NCI-H2196 (cell line): ENCODE results near the gene KIF26B.

ENCODE experiments used
- DNase-seq: peaks from one replicate; lab custom pipeline; 2025; ENCODE audit not compliant: unreplicated experiment; lab: John Stamatoyannopoulos, UW

KIF26B gene

DNA sequence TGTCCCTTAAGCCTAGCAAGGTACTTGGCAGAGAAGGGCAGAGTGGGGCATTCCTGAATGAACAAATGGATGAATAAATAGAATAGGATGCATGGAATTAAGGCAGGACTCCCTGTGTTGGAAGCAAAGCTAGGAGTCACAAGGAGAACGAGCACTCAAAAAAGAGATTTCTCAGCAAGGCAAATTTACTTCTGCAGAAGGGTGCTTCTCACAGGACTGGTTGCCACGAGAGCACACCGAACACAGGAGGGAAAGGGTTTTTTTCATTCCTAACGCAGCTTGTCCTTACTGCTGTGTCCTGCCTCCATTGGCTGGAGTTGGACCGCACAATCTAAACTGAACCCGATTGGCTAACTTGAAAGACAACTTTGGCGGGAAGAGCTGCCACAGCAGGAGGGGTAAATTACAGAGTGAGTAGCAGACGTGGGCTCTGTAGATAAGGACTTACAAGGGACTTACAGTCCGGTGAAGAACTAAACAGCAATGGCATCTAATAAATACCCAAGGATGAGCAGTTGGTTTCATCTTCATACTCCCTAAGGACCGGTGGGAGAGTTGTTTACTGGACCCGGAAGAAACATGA, 52.4 kb downstream of the KIF26B start:
- DNase-seq, result no peak

DNA sequence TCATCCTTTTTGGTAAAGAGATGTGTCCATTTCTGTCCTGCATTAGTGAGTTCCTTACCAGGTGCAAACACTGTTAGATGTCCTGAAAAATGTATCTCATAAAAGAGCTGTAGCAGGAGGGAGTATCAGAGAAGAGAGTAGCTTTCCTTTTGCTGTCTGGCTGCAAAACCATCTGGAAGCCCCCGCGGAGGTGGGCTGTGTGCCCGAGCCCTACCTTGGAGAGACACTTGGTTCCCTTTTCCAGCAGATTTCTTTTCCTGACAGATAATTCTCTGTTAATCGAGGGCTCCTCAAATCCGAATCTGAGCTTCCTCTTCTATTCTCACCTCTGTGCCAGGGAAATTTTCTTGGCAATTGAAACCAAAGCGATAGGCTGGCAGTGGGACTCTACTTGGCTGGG, 53.0 kb downstream of the KIF26B start:
- DNase-seq, result no peak

DNA sequence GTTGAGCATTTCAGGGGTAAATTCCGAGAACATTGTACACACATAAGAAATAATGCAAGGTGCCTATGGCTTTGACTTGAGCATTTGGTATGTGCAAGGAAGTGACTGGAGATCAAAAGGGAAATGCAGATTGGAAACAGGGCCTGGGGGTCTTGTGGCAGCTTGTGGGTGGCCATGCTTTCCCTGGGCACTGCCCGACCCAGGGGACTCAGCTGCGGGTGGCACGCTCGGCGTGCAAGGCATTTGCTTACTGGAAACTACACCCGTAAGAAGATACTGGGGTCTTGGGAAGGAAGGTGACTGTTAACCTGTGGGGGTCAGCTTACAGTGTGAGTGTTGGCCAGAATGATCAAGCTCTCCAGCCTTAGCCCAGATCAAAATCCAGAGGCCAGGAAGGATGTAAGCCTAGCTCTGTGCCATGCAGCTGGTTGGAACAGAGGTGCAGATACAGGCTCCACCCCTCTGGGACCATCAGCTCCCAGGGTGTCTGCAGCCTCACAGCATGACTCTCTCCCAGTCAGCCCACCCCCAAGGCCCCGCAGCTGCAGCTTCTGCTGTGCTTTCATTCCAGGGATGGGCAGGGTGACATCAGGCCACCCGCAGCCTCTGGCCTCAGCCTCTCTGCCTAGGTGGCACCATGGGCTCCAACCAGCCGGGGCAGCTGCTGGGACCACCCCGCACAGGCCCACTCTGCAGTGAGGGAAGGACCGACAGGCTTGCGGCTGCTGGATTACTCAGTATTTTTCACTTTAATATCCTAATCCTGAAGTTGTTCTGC, 55.1 kb downstream of the KIF26B start:
- no peak for DNase-seq

DNA sequence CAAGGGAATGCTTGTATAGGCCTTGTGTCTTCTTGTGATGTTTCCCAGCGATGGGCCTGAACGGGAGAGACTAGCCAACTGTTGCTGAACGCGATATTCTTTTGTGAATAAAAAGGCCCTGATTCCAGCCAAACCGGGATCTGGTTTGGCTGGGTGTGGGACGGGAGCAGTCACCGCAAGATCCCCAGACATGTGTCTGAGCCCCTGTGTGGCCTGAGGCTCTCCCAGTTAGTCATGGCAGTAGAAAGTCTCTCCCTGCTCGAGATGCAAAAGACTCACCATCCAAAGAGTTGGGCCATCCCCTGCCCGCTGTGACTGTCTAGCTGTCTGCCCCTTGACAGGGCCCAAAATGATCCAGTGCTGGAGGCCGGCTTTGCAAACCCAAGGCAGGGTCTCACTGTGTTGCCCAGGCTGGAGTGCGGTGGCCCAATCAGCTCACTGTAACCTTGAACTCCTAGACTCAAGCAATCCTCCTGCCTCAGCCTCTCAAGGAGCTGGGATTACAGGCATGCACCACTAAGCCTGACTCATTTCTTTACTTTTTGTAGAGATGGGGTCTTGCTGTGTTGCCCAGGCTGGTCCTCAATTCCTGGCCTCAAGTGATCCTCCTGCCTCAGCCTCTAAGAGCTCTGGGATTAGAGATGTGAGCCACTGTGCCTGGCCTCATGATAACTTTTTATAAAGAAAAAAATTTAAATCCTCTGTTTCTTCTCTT, 56.4 kb downstream of the KIF26B start:
- no peak for DNase-seq

DNA sequence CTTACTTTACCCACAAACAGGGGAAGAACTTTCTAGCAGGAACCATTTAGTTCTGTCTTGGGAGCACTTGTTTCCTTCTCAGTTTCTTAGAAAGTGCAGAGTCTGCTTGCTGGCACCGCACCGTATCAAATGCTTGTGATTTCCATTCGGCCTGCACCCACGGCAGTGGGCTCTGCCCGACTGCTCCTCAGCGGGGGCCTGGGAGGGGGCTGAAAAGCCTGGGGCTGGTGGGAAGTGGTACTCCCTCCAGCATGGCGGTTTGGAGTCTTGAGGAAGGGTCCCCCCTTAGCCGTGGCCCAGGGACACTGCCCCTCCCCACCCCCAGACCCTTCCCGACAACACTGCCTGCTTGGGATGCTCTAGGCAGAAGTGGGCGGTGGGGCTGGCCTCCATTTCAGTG, 57.0 kb downstream of the KIF26B start:
- no peak for DNase-seq

DNA sequence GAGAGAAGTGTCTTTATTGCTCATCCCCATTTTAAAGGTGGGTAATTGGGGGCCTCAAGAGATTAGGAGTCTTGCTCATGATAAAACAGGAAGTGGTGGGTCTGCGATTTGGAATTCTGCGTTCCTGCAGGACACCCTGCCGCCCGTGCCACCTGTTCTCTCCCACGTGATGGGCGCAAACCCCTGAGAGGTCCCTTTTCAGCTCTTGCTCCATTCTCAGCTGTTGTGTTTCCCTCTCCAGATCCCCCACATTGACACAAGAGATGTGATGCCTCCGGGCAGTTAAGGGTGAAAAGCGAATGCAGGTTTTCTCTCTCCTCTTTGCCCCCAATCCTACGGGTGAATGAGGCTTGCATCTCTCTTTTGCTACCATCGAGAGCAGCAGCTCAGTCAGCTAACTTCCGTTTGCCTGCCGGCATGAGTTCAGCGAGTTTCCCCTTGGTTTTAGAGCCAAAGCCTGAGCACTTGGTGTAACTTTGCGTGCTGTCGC, 57.5 kb downstream of the KIF26B start:
- DNase-seq, result no peak

DNA sequence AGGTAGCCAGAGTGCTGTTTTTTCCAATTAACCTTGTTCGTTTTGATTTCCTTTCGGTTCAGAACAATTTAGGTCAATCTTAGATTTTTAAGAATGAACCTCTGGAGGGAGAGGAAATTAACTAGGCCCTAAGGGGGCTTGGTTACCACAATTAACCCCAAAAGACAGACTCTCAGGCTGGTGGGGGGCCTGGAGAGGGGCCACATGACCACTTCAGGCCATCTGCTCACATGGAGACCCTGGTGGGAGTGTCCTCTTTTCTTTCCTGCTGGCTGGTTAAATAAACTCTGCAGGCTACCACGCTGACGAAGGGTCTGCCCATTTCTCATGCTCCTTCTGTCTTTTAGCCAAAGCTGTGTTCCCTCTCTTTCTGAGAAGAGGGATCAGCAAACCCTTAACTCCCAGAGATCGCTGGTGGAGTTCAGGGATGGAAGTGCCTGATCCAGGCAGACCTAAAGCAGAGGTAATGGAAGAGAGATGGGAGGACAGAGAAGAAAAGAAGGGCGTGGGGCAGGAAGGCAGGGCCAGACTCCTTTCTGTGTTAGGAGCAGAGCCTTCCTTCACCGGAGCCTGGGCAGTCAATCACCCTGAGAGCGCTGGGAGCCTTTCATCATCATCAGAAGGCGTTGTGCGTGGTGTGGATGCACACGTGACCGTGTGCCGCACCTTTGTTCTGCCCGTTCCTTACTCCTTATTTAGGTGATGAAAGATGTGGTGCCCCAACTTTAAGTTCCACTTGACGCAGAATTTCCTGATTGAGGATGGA, 58.5 kb downstream of the KIF26B start:
- DNase-seq, result no peak

DNA sequence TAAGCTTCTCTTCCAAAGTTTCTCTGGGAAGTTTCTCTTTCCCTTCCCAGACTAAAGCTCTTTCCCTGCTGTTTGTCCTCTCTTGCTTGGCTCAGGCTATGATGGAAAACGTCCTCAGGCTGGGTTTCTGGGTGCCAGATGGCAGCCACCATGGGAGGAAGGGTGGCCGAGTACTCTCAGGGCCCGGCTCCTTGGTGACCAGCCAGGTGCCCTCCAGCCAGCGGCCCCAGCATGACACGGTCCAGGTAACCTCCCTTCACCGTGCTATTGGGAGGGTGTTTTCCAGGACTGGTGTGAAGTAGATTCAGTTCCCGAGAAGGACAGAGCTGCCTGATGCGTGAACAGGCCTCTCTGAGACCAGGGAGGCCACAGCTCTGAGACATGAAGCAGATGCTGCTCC, 60.3 kb downstream of the KIF26B start:
- DNase-seq, result no peak

DNA sequence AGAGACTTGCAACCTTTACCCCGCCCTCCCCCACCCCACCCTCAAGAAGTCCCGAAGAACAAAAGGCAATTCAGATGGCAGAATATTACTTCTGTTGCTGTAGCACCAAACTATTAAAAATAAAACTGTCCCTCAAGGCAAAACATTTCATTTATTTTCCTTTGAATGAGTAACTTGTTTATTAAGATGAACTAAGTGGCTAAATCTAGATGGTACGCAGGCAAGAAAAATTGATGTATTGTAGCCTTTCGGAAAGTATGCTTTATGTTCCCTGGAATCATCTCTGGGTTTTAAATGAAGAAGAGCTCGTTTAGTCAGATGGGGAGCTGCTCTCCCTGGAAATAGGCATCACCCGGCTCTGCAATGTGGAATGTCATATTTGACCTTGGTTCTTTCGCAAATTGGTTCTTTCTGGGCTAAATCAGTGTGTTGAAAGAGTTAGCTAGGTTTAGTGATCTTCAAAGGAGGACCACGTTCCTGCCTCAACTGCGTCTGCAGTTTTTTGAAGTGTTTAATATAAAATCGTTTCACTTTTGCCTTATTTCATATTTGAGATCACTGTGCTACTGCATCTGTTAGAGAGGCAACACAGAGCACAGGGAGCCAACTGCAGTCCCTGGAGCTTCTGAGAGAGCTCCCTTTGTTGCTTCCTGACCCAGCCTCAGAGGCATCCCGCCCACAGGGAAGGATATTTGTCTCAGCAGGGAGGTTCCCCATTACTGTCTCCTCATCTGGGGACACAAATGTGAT, 61.8 kb downstream of the KIF26B start:
- no peak for DNase-seq

DNA sequence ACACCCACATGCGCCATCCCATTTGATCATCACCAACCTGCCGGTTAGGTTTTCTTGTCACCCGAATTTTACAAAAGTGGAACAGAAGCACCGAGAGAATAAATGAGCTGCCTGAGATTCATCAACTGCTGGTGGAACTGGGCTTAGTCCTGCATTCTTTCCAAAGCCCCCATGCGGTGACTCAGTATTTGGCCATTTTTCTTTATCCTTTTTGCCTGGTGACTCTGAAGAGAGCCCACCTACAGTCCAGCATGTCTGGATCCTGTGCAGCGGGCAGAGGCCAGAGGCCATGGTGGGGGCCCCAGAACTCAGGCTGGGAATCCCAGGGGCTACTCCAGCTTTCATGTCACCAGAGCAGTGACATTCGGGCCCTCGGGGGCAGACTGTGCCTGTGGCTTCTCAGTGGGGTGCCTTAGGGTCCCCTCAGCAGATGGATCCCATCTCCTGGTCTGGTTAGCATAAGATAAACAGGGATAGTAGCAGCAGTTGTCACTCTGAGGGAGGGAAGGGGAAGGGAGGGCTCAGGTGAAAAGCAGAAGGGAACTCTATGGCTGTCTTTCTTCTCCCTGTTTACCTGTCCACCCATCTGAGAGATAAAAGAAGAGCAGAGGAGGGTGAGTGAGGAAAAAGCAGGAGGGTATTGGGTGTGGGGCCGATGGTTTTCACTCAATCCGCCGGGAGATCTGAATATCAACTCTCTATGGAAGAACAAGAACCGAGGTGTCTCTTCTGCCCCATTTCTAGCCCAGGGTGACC, 63.2 kb downstream of the KIF26B start:
- DNase-seq, result no peak

DNA sequence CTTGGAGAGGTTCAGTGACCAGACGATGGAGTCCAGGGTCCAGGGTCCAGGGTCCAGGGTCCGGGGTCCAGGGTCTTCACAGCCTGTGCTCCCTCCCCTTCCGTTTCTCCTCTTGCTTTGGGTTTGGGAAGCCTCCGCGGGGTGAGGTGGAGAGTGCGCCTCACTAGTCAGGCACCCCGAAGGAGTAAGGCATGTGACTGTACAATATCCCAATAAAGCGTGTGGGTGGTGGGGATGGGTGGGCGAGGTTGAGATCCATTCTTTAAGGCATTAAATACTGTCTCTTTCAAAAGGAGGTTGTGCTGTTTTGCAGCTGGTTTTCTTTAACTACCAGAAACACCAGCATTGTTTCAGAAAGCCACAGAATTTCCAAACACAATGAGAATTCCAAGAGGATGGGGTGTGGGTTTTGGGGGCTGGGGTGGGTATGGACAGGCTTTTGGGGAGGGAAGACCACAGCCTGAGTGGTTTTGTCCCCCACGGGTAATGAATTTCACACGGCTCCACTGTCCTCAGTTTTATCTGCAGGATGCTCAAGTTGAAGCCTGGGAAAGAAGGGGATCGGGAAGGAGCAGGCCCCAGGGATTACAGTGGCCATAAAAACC, 65.7 kb downstream of the KIF26B start:
- DNase-seq, result no peak

DNA sequence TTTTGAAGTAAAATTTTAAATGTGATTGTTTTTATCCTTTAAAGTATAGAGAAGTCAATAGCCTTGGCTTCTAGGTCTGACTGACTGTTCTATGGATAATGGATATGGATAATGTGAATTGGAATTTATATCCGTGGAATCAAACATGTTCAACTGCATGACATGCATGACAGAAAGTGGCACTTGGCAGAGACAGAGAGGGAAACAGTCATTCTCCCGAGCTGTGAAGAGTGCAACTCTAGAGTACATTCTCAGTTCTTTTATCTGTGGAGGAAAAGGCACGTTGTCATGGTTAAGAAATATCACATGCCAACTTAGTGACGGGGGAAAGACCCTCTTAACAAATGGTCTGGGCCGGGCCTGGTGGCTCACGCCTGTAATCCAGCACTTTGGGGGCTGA, 67.0 kb downstream of the KIF26B start:
- no peak for DNase-seq

DNA sequence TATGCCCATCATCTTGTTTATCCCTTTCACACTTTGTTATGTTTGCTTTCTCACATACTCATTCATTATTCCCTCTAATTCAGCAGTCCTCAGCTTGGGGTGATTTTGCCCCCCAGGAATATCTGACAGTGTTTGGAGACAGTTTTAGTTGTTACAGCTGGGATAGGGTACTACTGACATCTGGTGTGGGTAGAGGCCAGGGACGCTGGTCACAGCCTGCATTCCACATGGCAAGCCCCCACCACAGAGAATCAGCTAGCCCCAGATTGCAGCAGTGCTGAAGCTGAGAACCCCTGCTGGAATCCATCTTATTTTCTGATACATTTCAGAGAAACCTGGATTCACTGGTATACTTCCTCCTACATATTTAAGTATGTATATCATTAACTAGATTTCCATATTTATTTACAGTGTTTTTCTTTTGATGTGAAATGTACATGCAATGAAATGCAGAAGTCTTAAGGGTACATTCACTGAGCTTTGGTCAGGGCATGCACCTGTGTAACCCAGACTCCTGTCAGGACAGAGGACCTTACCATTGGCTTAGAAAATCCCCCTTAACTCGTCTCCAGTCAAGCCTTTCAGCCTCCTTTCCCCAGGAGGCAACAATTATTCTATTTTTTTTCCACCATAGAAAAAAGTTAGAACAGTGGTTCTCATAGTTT, 68.3 kb downstream of the KIF26B start:
- no peak for DNase-seq

DNA sequence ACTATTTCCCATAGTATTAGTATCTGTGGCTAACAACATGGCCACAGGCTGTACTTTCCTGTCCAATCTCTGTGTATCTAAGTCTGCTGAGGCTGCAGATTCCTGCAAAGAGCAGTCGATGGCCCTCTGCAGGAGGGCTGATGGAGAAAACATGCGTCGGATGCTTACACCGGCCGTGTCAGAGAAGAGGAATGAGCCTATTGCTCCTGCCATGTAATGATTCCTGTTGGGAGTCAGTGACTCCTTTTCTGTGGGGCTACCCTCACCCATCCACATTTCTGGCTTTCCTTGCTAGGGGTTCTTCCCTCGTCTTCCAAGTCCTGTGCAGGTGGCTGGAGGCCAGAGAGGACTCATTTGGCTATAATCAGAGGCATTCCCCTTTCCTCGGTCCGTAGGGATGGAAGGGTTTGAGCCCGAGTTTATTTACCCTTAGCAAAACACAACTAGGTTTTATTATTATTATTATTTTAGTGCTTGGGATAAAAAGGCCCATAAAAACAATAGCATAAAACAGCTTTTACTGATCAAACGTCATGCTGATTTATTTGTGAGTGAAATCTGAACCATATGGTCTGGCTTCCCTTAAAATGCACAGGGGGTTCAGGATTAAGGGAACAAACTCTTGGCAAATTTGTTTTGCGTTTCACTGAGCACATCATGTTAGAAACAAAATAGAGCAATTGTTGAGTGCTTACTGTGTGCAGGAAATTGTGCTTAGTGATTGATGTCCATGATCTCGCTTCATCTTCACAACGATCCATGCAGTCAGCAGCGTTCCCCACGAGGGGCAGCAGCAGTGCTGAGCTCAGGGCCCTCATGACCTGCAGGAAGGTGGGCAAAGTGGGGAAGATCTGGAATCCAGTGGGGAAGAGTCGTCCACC, 70.8 kb downstream of the KIF26B start:
- no peak for DNase-seq

DNA sequence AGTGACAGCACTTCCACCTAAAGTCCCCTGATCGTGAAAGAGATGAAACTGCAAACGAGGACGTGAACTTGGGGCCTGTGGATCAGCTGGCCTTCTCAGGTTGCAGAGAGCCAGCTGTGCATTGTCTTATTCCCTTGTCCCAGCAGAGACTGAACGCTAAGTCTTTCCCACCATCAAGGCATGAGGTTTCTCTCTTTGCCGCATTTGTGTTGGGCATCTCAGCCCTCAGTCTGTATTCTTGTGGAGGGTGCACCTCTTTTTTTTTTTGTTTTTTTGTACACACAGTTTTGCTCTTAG, 71.4 kb downstream of the KIF26B start:
- no peak for DNase-seq

DNA sequence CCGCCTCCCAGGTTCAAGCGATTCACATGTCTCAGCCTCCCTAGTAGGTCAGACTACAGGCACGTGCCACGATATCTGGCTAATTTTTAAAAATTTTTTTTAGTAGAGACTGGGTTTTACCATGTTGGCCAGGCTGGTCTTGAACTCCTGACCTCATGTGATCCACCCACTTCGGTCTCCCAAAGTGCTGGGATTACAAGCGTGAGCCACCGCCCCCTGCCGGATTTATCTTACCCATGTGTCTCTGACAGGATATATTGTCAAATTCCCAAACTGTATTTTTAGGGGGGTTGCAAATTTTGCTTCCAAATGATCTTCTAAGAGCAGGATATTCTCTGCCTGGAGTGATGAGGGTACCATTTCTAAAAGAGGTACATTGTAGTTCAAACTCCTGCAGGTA, 74.3 kb downstream of the KIF26B start:
- no peak for DNase-seq

DNA sequence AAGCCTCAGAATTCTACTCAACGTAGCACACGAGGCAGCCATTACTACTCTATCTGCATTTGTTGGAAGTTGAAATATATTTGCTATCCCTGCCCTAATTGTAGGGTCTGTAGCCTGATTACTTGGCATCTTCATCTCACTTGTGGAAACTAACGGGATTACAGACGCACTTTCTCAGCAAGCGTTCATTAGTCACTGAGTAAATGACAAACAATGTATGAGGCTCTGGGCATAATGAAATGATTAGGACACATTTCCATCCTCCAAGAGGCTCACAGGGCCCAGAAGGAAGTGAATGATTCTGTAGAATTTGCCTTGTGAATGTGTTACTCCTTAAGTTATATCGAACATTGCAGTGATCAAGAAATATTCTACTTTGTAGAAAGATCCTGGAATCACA, 78.1 kb downstream of the KIF26B start:
- no peak for DNase-seq
